GM19351 (cell line): ENCODE measurements around the gene ZNF608.
A peak's percentile ranks its signal among the peaks of the same experiment; 100 is the strongest.

Experiments used
- ATAC-seq: cut with Tn5 transposase; IDR thresholded peaks from one replicate; pipeline ENCODE4 v1.9.1; 2021; ENCODE audit warnings: mild to moderate bottlenecking, moderate library complexity; ENCODE audit not compliant: unreplicated experiment

ZNF608 gene

DNA sequence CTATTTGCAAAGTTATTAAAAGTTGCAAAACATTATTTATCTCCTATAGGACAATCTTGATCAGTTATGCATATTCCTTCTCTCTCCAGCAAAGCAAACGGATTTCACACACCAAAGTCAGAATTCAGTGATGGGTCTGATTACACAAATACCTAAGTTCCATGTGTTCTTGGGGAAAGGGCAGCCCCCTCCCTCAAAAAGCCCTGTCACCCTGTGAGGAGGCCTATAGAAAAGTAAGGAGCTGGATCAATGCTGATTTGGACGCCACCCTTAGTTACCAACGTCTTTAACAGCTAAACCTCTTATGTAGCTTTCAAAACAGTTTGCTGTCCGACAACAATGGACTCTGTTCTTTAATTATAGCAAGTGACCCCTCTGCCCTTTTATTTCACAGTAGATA lies 6.4 kb downstream of the ZNF608 start:
- ATAC-seq, result no peak

DNA sequence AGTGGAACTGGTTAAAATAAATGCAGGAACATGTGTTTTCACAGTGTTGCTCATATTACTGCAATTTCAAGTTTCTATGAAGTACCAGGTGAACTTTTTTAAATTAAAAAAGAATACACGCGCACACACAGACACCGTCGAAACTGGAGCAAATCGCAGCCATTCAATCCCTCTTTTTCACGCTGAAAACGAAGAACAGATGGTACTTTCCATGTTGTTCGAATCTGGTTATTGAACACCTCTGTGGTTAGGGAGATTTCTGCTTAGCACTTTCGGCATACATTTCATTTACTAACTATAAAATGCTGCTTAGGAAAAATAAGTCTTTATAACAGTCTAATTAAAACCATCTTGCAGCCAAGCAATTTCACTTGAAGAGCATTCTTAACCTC lies 6.8 kb downstream of the ZNF608 start:
- ATAC-seq, result no peak

DNA sequence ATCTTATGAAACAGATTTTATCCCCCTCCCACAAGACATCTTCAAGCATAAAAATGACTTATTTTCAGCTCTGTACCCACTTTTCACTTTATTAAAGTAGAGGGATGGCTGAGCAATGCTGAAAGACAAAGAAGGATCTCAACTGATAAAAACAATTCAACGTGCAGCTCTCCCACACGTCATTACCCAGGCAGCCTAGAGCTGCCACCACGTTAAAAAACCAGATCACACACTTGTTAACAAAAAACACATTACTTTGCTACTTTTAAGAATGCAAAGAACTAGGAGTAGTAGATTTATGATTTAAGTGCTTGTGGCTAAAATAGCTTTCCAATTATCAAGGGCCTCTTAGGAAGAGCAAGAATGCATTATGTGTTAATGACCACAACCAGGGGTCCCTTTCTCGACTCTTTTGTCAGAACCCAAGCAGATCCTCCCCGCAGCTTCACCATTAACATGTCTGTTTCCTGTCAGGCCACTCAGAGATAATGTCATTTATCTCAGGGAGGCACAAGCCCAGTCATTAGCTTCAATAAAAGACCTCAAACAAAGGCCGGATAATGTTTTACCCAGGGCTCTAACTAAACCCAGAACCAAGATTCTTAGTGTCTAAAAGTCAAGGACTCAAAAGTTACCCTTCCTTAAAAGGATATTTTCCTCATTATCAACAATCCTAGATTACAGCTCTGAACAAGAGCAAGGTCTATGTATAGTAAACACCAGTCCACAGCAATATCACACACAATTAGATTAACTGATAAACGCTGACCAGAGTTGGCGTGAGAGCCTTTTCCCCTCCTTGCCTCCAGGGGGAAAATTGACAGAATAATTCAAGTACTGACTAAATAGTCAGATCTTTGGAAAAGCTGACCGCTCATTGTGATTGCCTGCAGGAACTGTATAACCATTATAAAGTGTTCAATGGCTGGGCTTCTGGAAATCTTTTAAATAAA lies 7.5 kb downstream of the ZNF608 start:
- ATAC-seq, result no peak

DNA sequence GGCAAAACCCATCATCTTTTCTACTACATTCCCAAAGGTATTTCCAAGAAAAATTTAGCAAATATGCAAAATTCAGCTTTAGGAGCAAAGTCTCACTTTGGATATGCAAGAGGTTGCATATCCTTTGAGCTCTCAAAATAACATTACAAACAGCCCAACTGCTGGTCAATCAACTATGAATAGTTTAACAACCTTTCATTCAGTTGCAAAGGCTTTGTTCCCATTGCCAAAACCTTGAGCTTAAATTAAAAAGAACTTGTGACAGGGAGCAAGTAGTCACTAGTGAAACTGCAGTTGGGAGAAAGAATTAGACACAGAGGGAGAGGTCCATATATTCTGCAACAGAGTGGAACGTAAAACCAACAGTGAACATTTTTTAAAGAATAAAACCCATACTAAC lies 8.8 kb downstream of the ZNF608 start:
- ATAC-seq, result no peak

DNA sequence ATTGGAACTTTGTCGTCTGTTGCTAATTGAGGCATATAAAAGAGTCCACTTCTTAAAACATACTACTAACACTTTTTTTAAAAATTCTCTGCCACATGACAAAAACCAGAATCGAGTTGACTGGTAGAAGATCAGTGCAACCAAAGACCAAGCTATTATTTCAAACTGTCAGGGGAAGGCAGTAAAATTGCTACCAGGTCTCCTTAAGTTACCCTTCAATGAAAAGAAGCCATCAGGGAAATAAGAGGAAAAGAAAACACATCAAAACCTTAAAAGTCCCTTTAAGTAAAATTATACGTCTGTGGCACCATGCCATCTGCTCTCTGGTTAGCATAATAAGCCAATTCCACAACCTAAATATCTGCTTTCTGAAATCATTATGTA lies 9.6 kb downstream of the ZNF608 start:
- ATAC-seq, result no peak

DNA sequence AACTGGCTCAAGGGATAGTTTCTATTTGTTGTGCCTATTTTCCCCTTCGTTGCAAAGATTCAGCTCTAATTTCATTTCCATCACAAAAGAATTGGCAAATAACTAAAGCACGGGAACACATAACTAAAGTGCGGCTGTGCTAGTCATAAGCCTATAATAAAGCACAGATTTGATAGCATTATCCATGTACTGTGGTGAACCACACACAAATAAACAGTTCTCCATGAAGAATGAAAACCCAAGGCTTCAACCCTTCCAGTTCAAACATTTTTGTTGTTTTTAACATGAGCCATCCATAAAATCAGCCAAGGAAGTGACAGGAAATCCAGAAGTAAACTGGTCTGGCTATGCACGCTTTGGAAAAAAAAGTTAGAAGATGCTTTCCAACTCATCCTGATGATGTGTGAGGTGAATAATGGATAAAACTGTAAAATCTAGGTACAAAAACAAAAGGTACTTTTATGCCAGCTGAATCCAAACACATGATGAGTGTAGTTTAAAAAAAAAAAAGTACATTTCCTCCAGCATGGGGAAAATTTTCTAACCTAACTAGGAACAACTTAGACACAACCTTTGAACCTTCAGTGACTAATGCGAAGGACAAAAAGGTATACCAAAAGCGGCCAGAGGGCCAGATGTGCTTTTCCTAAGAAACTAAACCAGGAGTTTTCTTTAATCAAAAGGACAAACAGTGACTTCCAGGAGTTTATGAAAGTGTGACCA lies 10.2 kb downstream of the ZNF608 start:
- no peak for ATAC-seq

DNA sequence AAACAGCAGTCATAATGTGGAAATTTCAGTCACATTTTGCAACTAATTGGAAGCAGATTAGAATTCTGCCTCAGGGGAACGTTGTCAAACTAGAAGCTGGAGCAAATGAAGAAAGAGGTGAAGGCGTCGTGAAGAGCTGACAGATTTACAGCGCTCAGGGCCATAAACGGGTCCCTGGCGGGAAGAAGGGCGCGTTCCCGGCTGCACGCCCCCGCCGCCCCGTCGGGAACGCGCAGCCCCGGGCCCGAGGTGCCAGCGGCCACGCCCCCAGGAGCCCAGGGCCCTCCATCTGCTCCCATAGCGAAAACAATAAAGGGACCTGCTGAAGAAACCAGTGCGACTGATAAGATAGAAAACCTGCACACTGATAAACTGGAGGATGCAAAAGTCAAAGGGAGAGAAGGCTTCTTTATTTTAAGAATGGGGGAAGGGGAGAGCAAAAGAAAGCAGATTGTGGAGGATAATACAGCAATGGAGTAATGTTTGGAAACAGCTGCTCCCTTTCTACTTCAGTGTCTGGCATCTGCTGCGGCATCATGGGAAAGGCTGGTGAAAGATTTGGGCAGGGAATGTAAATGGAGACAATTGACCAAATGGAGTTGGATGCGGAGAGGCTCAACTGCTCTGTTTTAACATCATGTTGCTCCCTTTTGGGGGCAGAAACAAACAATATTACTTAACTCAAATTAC lies 11.1 kb downstream of the ZNF608 start:
- ATAC-seq, result no peak

DNA sequence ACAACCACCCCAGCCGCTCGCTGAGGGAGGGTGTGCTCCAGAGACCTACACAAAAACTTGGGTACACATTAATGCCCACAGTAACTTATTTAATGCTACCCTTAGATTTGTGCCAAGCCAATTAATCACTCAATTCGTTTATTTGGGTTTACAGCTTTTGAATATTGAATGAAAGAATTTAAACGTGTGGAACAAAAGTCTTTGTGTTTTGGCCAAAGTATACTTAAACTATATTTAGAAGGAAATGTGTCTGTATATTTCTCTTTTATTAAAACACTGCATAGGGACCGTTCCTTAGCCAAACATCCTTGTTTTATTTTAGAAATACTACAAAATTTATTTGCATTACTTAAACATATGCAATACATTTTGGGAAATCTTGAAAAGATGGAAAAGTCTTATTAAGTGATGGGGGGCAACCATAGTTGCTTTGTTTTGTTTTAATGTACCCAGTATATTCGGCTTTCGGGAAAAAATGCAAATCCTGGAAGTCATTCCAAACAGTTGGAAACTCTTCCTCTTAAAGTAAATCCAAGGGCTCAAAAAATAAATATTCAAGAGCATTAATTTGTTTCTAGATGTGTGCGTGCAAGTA lies 11.8 kb downstream of the ZNF608 start:
- no peak for ATAC-seq

DNA sequence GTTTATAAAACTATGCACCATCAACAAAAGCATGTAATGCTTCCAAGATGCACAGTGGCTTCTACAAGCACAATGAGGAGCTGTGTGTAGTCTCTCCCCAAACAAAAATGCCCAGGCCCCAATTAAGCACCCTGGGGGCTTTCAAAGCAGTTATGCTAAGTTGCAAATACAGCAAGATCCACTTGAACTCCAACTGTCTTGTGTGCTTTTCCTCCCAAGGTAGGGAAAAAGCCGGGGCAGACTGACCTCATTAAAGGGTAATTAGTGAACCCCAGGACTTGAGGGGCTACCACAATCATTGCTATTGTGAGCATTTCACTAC lies 13.1 kb downstream of the ZNF608 start:
- no peak for ATAC-seq

DNA sequence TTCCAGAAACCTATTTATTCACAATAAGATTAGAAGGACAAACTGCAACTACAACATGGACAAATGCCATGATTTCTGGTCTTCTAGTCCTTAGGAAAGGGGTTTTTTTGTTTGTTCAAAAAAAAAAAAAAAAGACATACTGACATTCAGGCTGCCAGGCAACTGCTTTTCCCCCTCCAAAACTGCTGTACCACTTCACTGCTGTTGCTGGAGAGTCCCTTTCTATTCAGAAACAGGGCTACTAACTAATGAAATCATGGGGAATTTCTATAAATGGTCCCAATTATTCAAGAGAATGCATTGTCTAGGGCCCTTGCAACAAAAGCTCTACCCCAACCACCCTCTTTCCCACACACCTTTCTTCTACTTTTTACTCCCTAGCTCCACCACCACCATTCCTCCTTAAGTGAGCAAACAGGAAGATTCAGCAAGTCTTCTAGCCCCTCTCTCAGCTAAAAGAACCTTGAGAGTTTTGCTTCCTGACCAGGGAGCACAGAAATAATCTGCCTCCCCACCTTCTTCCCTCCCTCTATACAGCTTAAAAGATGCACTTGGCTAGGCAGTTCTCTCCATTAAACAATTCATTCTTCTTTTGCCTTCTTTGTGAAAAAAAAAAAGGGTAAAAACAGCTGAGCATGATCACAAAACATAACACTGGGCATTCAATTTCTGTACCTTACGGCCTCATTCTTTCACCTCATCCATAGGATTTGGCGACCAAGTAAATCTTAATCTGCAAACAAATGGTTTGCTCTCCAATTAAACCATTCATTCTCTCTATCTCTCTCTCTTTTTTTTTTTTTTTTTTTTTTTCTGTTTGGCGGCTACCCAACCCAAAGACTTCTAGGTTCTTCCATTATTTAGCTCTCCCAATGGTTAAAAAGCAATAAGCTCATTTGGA lies 13.8 kb downstream of the ZNF608 start:
- no peak for ATAC-seq

DNA sequence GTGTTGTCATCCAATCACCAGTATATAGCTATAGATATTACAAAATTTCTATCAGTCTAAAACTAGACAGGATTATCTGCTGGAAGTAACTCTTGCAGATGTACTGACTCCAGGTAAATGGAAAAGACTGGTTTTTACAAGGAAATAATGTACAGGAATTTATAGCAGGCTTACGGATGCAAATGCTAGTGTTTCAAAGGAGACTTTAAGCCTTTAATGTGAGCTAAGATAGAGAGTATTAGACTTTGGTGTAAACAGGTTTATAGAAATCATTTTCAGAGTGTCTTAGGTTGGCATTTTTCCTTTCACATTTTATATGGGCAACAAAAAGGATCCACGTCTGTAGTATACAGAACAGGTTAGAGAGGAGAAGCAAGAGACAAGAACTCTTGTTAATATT lies 16.1 kb downstream of the ZNF608 start:
- ATAC-seq, result no peak

DNA sequence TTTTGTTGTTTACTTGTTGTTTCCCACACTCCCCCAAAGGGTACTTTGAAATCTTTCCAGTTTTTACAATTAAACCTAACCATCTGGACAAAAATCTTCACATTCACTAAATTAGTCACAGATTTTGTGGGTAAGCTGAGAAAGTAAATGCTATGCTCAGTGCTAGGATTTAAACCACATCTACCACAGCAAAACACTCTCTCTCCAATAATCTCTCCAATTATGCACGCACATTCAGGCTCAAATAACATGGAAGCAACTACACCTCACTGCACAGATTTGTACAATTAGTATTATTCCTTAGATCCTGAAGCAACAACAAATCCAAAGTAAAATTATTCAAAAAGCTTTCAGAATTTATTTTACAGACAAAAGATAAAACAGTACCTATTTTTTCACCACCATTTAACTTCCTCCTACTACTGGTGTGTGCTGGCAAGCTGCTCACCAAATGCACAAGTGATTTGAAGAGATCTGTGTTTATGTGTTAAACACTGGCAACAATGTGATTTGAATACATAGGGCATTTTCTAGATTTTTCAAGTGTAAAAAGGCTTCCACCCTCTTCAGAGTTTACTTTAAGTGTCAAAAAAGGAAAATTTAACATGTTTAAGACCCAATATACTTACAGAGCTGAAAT lies 16.6 kb downstream of the ZNF608 start:
- peak; percentile 71 for ATAC-seq

DNA sequence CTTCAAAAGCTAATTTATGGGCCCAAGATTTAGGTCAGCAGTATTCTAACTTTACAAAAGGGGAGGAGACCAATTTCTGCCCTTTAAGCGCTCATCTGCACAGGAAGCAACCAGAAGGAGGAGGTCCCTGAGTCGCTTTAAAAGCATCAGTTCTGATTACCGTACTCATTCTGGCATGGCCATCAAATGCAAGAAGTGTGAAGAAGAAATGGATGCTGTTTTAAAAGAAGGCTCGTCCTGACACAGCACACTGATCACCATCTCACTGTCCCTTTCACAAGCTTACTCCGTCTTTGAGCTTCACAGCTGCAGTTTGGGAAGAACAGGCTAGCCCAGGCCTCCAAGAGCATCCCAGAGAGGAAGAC lies 17.5 kb downstream of the ZNF608 start:
- no peak for ATAC-seq

DNA sequence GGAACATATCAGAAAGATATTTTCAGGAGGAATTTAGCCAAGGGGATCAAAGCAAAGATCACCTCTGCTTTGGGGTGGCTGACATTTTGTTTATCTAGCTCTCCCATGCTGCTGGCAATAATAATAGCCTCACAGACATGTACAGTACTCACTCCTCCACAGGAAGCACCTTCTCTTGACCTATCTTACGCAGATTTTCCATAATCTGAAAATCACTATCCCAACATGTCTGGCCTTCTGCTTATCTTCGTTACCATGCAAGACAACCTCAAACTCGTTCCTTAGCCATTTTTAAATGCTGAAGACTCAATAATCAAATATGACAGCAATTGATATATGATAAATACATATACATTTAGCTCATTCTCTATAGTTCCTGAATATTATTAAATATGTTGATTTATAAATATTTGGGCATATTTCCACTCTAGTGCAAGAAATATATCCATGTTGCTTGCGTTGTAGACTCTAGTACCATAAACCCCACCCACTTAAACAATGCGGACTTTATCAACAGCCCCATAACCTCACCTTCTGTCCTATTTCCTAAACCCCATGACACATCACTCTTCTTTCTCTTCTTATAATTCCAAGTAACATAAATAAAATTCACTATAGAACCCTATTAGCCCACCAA lies 18.0 kb downstream of the ZNF608 start:
- ATAC-seq, result no peak

DNA sequence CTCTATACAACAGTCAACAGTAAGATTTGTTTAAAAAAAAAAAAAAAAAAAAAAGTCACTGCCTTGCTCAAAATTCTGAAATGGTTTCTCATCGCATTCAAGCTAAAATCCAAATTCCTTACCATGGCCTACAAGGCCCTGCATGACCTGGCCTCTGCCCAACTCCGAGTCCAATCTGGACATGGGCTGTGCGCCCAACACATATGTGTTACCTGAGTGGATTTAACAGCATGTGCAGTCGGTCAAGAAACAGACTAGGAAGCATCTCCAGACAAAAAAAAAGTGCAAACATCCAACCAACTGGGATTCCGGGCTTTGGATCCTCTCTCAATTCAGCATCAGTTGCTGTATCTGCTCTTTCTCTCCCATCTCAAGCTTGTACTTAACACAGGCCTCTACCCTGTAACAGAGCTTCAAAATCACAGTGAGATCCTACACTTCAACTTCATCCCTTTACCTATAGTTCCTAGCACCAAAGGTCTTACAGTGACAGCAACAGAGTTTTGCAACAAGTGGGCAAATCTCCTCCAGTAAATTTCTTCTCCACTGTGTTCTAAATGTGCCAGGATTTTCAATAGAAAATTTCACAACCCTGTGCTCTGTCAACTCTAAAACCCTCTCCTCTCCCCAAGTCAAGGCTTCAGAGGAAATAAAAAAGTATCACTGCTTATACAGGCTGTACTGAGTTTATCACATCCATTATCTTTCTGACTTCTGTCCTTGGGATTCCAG lies 19.6 kb downstream of the ZNF608 start:
- no peak for ATAC-seq

DNA sequence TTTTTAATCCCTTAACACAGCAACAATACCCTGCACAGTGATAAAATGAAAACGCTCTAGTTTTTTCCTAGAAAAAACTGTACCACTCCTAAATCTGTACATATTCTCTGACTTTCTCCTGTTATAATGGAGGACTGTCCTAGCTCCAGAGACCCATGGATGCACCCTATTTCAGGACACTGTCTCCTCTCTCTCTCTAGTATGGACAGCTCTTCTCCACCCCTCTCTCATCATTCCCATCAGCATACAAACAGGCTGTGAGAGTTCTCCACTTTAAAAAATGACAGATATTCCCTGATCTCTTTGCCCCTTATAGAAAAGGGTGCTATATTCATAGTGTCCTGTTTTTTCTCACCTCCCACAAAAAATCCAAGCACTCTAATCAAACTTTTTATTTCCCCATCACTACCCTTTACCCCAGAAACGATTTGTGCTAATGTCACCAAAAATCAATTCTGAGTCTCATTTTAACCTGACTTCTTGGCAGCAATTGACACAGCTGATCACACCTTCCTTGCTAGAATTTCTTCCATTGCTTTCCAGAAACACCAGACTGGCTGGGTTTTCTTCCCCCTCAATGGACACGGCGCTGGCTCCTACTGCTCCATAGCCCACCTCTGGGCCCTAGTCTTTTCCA lies 20.7 kb downstream of the ZNF608 start:
- no peak for ATAC-seq

DNA sequence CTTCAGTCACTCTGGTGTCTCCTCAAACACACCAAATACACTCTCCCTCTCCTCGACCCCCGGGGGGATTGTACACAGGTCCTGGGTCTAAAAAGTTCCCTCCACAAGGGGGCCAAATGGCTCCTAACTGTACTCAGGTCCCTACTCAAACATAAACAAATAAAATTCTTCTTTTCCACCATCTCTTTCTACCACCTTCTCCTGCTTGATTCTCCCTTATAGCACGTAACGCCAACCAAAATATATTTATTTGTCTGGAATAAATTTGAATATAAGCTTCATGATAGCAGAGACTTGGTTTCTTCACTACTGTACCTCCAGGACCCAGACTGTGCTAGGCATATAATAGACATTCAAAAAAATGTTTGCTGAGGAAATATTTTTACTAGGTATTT lies 21.4 kb downstream of the ZNF608 start:
- ATAC-seq, result peak; percentile 53

DNA sequence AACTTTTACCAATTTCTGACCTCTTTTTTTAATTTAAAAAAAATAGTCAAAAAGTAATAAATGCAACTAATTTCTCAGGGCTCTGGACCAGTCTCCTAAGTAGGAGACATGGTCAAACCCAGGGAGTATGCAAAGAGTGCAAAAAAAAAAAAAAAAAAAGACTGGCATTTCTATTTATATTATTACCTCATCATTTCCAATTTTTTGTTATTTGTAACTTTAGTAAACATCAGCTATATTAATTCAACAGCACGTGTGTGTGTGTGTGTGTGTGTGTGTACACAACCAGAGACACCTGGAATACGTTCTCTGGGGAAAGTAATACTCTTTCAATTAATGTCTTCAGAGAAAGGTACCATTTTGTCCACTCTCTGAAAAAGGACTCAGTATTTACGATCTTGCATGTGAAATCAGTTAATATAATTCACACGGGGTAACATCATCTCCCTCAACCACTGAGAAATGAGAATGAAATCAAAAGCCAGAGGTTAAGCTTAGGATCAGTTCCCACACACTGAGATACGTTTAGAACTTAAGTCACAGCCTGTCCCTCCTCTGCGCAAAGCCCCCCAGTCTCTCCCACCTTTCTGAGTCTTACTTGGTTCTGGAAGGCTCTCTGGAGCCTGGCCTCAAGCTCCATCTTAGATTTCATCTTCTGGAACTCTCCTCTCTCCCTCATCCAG lies 21.9 kb downstream of the ZNF608 start:
- peak; percentile 40 for ATAC-seq
